ENCODE results near the gene FIBP.

DNA sequence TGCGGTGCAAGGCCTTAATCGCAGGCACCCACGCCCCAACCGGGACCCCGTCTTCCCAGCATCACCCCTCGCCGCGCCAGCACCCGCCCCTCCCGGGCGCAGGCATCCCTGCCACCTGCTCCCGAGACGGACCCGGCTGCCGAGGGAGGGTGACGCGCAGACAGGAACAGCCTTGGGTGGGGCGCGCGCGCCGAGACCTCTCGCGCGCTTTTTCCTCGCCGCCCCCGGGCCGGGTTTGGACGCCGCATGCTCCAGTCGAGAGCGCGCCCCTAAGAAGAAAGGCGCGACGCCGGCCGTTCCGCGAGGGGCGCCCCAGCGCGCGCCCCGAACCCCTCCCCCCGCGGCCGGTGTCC is 30.8 kb downstream of the FIBP start:
- TF ChIP-seq POLR2A (IDR thresholded peaks at IDR 0.05; ENCODE audit: extremely low read depth, insufficient read length): no peak
- TF ChIP-seq, protein P1, sequence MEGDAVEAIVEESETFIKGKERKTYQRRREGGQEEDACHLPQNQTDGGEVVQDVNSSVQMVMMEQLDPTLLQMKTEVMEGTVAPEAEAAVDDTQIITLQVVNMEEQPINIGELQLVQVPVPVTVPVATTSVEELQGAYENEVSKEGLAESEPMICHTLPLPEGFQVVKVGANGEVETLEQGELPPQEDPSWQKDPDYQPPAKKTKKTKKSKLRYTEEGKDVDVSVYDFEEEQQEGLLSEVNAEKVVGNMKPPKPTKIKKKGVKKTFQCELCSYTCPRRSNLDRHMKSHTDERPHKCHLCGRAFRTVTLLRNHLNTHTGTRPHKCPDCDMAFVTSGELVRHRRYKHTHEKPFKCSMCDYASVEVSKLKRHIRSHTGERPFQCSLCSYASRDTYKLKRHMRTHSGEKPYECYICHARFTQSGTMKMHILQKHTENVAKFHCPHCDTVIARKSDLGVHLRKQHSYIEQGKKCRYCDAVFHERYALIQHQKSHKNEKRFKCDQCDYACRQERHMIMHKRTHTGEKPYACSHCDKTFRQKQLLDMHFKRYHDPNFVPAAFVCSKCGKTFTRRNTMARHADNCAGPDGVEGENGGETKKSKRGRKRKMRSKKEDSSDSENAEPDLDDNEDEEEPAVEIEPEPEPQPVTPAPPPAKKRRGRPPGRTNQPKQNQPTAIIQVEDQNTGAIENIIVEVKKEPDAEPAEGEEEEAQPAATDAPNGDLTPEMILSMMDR (IDR thresholded peaks at IDR 0.05; ENCODE audit: low read depth, low read length): no peak
